Measurements from ENCODE around the gene DNAJC5G. TPM values are rescaled to one million over a fixed set of nuclear protein-coding genes. Genes with fewer than 3 reads are reported as not detected.

Gene DNAJC5G
- total and polyA plus RNA-seq, 7 donors, result 0.71 to 1.7 TPM; not detected in 5

GRCh38 chr2:27290549-27290948 is 15.3 kb downstream of the DNAJC5G start:
- Histone ChIP-seq H3K9me3 (no peaks in the 10 kb centered on the region), H3K4me1 (peaks cover 0 to 3% (median 0%) of the 10 kb centered on the region in 4 donors), H3K36me3 (no peaks in the 10 kb centered on the region), H3K27me3 (peaks cover 0 to 15% (median 0%) of the 10 kb centered on the region in 3 donors), H3K27ac (no peak overlapping the region), H3K4me3 (no peak overlapping the region)
- no peak for DNase-seq
- WGBS, 2 donors, result 62 to 89% methylated on average over 5 of the region's 5 CpGs
- intact Hi-C loops (cut with DNase I), result no loop called here
- TF ChIP-seq POLR2AphosphoS5 (IDR thresholded peaks at IDR 0.05) (no peak), POLR2A (IDR thresholded peaks at IDR 0.05) (no peak), CTCF (IDR thresholded peaks at IDR 0.05) (no peak), EP300 (IDR thresholded peaks at IDR 0.05) (no peak)

GRCh38 chr2:27291865-27292264 is 16.6 kb downstream of the DNAJC5G start:
- Histone ChIP-seq H3K36me3 (no peaks in the 10 kb centered on the region), H3K27ac (no peak overlapping the region), H3K27me3 (peaks cover 0 to 16% (median 0%) of the 10 kb centered on the region in 3 donors), H3K4me3 (no peak overlapping the region), H3K4me1 (peaks cover 0 to 3% (median 0%) of the 10 kb centered on the region in 4 donors), H3K9me3 (no peaks in the 10 kb centered on the region)
- TF ChIP-seq POLR2AphosphoS5 (IDR thresholded peaks at IDR 0.05), result no peak
- no peak for TF ChIP-seq CTCF (IDR thresholded peaks at IDR 0.05)
- no peak for TF ChIP-seq POLR2A (IDR thresholded peaks at IDR 0.05)
- intact Hi-C loops (cut with DNase I), result no loop called here
- no peak for DNase-seq
- WGBS, 2 donors, result 66 to 70% methylated on average over 6 of the region's 6 CpGs

- Histone ChIP-seq H3K27ac (no peak overlapping the region), H3K36me3 (no peaks in the 10 kb centered on the region), H3K27me3 (peaks cover 0 to 19% (median 0%) of the 10 kb centered on the region in 3 donors), H3K4me1 (no peaks in the 10 kb centered on the region), H3K9me3 (no peaks in the 10 kb centered on the region), H3K4me3 (no peak overlapping the region)
- intact Hi-C loops (cut with DNase I), result no loop called here
- TF ChIP-seq EP300 (IDR thresholded peaks at IDR 0.05) (no peak), POLR2A (IDR thresholded peaks at IDR 0.05) (no peak), CTCF (IDR thresholded peaks at IDR 0.05) (no peak), POLR2AphosphoS5 (IDR thresholded peaks at IDR 0.05) (no peak)
- no peak for DNase-seq
- WGBS, 2 donors, result 88 to 94% methylated on average over 8 of the region's 8 CpGs
Observed at GRCh38 chr2:27294928-27295327, 19.7 kb downstream of the DNAJC5G start.

GRCh38 chr2:27296481-27296880 is 21.2 kb downstream of the DNAJC5G start:
- H3K4me1 ChIP-seq, result no peaks in the 10 kb centered on the region
- H3K36me3 ChIP-seq, result no peaks in the 10 kb centered on the region
- intact Hi-C loops (cut with DNase I), result no loop called here
- TF ChIP-seq CTCF (IDR thresholded peaks at IDR 0.05) (no peak), POLR2AphosphoS5 (IDR thresholded peaks at IDR 0.05) (no peak), EP300 (IDR thresholded peaks at IDR 0.05) (no peak), POLR2A (IDR thresholded peaks at IDR 0.05) (no peak)
- no peak for DNase-seq
- H3K4me3 ChIP-seq, result no peak overlapping the region
- no peaks in the 10 kb centered on the region for H3K9me3 ChIP-seq
- no peak overlapping the region for H3K27ac ChIP-seq
- H3K27me3 ChIP-seq, result peaks cover 0 to 18% (median 0%) of the 10 kb centered on the region in 3 donors
- WGBS, 2 donors, result 37 to 61% methylated on average over 4 of the region's 4 CpGs

- intact Hi-C loops (cut with DNase I), result no loop called here
- Histone ChIP-seq H3K4me1 (no peaks in the 10 kb centered on the region), H3K4me3 (no peak overlapping the region), H3K36me3 (no peaks in the 10 kb centered on the region), H3K27ac (no peak overlapping the region), H3K9me3 (no peaks in the 10 kb centered on the region), H3K27me3 (peaks cover 0 to 10% (median 0%) of the 10 kb centered on the region in 3 donors)
- TF ChIP-seq POLR2A (IDR thresholded peaks at IDR 0.05), result no peak
- TF ChIP-seq CTCF (IDR thresholded peaks at IDR 0.05), result no peak
- no peak for TF ChIP-seq EP300 (IDR thresholded peaks at IDR 0.05)
- no peak for TF ChIP-seq POLR2AphosphoS5 (IDR thresholded peaks at IDR 0.05)
- no peak for DNase-seq
- 90 to 91% methylated on average over 3 of the region's 3 CpGs for WGBS, 2 donors
Observed at GRCh38 chr2:27297195-27297594, 22.0 kb downstream of the DNAJC5G start.
